GM18907 (cell line): ENCODE results near the gene CXCR3.
"Not testable (repeated sequence)": the region's sequence is repeated elsewhere in the genome, so short reads cannot be mapped to it uniquely, and the experiment has no call there.

Source experiments
- ATAC-seq: cut with Tn5 transposase; IDR thresholded peaks from one replicate; pipeline ENCODE4 v1.9.1; 2021; ENCODE audit warnings: mild to moderate bottlenecking, moderate library complexity; ENCODE audit not compliant: unreplicated experiment

Gene CXCR3

DNA sequence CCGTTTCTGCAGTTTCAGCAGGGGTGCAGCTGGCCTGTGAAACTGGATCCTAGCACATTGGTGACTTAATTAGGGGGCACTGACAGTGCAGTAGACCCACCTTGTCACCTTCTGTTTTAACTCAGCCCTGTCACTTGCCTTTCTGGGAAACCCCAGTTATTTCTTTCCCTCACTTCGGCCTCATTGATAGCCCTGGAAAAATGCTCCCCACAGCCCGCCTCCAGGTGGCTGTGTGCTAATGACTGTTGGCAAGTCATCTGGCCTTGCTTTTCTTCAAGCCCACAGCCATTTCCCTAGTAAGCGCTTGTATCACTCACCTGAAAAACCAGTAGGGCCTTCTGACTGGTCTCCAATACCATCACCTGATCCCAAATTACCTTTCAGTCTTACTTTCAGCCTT lies 3.3 kb downstream of the CXCR3 start:
- ATAC-seq = no peak

DNA sequence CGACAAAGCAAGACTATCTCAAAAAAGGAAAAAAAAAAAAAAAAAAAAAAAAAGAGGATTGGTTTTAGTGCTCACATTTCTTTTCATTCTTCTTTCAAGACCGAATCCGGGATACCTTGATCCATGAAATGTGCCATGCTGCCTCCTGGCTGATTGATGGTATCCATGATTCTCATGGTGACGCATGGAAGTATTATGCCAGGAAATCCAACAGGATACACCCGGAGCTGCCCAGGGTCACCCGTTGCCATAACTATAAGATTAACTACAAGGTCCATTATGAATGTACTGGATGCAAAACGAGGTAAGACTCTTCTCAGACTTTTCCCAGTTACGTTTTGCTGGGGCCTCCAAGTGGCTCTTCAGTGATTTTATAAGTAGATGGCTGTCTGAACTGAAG lies 6.1 kb downstream of the CXCR3 start:
- no peak for ATAC-seq

DNA sequence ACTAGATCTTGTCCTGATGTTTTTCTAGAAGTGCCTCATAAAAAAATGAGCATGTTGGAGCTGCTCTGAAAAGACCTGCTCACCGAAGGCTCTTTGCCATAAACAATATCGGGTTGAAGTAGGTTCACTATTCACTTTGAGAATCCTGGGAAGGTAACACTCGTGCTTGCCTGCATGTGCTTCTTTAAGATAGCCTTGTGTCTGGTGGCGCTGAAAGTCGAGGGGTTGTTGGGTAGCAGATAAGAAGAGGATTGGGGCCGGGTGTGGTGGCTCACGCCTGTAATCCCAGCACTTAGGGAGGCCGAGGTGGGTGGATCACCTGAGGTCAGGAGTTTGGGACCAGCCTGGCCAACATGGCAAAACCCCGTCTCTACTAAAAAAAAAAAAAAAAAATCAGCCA lies 6.6 kb downstream of the CXCR3 start:
- ATAC-seq = not testable (repeated sequence)

DNA sequence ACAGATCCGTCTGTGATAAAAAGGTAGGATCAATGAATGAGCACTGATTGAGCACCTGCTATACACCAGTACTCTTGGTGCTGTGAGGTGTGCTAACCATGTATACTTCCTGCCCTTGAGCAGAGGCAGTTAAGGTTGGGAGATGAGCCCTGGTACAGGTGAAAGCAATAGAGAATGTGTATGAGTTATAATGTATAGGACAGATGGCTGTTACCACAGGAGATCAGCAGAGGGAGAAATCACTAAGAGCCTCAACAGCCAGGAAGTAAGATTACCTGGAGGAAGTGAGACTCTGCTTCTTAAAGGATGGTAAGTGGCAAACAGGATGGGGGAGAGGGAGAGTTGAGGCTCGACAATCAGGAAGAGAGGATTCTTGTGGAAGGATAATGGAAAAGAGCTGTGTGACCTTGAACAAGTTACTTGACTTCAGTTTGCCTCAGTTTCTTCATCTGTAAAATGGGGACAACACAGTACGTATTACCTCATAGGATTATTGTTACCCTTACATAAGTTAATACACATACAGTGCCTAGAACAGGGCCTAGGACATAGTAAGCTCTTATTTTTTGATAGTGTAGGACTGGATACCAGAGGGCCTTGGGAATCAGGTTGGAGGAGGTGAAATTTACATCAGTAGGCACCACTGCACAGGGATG lies 9.1 kb downstream of the CXCR3 start:
- ATAC-seq = no peak

DNA sequence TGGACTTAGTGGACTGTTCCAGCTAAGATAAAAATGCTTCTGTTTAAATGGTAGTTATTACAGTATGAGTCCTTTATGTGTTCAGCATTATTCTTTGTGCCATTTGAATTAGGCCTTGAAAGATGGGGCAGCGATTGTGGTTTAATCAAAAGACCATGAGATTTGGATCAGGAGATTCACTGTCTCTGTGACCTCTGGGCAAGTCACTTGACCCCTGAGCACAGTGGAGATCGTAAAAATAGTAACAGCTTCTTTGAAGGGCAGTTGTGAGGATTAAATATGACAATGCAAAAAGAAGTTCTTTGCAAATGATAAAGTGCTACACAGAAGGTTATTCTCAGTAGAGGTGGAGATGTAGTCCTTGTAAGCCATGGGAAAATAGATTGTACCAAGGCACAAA lies 10.8 kb downstream of the CXCR3 start:
- ATAC-seq = no peak

DNA sequence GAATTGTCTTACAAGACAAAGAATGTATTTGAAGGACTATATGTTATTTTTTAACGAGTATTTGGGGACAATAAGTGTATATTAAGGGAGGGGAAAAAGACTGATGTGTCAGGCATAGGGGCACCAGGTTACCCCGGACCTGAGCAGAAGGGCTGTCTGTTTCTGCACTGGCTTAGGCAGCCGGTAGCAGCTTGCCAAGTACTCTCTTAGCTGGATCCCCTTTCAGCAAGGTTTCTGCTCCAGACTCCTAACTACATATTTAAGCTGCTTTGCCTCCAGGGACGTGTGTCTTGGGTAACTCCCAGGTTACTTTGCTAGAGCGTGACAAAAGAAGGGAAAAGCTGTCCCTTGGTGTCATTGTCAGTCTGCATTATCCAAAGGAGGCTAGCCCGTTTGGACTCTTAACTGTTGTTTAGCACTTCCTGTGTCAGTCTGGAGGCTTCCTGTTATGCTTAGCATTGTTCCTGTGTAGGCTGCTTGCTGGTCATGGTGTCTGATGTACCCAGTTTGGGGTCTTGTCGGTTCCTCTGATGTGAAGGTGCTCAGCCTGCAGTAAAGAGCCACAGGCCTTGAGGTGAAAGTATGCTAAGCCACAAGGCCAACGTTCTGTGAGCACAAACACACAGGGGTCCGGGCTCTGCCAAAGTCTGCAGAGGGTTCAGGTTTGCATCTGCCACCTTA lies 11.6 kb downstream of the CXCR3 start:
- ATAC-seq = no peak

DNA sequence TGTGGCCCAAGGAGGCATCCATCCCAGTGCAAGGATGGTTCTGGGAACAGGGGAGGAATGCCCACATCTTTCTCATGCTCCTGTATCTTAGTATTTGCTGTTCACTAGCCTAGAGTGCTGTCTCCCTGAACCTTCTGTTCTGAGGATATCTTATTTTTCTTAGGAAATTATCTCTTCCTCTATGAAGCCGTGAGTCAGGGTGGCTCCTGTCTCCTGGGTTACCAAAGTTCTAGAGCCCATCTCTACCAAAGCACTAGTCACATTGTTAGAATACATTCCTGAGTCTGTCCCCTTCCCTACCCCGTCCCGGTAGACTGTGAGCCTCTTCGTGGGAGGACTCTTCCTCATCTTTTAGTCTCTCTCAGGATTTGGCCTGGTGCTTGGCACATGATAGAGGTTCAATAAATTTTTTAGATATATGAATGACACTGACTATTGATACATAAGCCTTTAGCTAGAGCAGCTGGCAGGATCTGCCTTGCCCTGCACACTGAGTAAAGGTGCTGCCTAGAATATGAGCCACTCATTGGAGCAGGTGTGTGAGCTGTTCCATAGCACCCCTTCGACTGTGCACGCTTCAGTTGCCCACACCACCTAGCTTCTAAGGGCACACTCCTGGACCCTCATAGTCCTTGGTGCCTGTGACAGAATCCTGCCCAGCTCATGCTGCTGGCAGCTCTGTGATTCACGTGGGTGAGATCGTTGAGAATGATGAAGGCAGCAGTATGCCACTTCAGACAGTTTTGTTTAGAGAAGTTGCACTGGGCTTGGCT lies 13.3 kb downstream of the CXCR3 start:
- no peak for ATAC-seq

DNA sequence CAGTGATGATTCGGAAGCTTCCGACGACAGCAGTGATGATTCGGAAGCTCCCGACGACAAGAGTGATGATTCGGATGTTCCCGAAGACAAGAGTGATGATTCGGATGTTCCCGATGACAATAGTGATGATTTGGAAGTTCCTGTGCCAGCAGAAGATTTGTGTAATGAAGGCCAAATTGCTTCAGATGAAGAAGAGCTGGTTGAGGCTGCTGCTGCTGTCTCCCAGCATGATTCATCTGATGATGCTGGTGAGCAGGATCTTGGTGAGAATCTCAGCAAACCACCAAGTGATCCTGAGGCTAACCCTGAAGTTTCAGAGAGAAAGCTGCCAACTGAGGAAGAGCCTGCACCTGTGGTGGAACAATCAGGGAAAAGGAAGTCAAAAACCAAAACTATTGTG lies 14.2 kb downstream of the CXCR3 start:
- no peak for ATAC-seq

DNA sequence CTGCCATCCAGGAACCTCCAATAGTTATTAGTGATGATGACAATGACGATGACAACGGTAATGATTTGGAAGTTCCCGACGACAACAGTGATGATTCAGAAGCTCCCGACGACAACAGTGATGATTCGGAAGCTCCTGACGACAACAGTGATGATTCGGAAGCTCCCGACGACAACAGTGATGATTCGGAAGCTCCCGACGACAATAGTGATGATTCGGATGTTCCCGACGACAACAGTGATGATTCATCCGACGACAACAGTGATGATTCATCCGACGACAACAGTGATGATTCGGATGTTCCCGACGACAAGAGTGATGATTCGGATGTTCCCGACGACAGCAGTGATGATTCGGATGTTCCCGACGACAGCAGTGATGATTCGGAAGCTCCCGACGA lies 14.7 kb downstream of the CXCR3 start:
- no peak for ATAC-seq

DNA sequence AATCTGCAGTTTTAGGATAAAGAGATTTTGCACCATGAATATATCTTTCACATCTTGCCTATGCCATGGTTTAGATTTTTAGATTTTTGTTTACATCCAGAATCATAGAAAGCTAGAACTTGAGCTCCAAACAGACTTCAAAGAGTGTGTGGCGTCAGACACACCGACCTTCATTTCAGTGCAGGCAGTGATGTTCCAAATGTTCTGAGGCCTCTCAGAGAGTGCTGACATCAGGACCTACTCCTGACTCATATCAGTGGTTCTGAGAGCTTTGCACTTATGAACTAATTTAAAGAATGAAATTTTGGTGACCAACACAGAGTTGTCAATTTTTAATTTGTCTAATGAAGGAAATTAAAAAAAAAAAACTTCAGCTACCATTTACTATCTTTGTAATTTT lies 18.3 kb downstream of the CXCR3 start:
- ATAC-seq = no peak

DNA sequence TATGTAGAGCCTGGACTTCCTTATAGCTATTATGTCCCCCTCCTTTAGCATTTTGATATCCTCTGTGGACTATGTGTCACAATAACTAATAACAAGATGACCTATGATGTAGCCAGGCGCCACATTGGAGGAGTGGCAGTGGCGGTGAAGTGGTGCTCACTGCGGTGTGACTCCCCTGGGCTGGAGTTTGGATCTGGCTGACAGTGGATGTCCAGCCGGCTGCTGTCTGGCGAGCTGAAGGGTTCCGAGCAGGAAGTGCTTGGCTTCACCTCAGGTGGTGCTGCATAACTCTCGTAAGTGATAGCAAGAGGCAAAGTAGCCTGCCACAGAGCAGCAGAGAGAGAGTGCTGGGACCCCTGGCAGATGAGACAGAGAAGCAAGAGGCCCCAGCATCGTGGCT lies 25.1 kb downstream of the CXCR3 start:
- ATAC-seq = not testable (repeated sequence)

DNA sequence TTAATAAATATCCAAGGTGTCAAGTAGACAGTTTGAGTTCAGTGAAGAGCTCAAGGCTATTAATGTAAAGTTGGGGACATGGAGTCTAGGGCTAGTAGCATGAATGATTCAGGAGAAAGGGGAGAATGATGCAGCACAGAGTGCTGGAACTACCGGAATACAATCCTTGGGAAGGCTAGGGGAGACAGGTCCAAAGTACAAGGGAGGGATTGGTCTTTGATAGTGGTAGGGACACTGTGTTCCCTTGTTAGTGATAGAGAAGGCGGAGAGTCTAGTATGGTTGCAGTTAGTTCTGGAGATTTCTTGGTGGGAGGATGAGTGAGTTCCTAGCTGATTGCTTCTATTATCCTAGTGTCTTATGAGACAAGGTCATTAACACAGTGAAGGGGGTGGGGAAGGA lies 31.4 kb downstream of the CXCR3 start:
- no peak for ATAC-seq

DNA sequence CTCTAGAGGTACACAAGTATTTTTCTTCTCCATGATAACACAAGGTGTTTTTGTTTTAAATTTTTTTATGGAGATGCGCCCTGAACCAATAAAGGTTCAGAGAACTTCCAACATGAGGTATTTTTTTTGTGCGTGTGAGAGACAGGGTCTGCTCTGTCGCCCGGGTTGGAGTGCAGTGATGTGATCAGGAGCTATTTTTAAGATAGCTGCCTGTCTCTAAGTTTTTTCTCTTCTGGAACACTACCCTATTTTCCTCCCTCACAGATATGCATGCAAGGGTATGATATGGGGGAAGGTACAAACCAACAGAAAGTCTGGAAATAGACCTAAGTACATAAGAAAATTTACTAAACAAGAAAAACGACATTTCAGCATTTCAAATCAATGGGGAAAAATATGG lies 37.1 kb downstream of the CXCR3 start:
- no peak for ATAC-seq

DNA sequence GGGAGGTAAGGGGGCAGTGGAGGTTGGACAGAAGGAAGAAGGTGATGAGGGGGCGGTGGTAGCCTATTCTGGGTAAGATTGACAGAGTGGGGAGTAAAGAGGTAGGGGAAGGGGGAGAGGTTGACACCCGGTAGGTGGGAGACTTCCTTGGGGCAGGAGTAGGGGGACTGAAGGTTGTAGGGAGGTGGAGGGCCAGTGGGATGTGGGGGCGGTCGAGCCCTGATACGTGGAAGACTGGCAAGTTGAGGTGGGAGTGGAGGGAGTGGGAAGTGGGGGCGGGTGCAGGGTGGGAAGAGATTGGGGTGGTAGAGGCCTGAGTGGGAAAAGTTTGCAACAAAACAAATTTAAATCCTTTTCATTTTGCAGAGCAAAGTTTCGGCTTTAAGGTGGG lies 38.3 kb downstream of the CXCR3 start:
- no peak for ATAC-seq

DNA sequence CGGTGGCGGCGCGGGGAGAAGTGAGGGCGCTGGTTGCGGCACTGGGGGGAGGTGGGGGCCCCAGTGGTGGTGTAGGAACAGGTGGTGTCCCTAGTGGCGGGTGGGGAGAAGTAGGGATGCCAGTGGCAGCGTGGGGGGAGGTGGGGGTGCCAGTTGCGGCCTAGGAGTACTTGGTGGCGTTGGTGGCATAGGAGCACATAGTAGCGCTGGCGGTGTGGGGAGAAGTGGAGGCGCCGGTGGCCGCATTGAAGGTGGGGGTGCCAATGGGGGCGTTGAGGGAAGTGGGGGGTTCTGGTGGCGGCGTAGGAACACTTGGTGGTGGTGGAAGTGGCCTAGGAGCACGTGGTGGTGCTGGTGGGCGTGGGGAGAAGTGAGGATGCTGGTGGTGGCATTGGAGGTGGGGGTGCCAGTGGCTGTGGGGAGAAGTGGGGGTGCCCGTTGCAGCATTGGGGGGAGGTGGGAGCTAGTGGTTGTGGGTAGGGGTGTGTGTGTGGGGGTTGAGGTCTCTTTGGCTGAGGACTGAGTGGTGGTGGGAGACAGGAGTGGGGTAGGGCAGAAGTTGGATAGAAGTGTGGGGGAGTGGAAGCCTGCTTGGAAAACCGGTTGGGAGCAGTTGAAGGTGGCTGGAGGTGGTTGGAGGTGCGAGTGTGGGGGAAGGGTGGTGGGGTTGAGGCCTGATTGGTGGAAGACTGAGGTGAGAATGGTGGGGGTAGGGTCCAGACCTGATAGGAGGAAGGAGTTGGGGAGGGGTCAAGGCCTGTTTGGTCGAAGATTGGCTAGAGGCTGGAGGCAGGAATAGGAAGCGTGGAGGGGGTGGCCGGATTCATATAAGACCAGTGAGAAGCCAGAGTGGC lies 38.9 kb downstream of the CXCR3 start:
- ATAC-seq = no peak

DNA sequence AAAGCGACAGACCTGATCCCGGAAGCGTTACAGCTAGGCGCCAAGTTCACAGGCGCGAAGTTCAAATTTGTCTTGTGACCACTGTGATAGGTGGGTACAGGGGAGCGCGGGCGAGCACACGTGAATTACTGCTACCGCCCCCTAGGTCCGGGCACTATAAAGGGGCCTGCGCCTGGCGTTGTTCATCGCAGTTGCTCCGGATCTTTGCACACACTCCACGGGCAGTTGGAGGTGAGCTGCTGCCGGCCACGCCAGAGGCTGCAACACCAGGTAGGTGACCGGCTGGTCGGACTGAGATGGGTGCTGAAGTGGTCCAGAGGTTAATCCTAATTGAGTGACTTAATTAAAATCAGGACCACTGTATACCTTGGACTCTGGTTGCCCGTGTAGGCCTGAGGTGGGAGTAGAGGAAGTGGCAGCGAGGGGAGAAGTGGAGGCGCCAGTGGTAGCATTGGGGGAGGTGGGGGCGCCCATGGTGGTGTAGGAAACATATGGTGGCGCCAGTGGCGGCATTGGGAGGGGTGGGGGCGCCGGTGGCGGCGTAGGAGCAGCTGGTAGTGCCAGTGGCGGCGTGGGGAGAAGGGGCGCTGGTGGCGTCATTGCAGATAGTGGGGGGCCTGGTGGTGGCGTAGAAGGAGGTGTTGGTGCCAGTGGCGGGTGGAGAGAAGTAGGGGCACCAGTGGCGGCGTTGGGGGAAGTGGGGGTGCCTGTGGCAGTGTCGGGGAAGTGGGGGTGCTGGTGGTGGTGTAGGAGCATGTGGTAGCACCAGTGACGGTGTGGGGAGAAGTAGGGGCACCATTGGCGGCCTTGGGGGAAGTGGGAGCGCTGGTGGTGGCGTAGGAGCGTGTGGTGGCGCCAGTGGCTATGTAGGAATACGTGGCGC lies 39.8 kb downstream of the CXCR3 start, which contains the start of gene GCNA:
Gene GCNA, plus strand, starts transcription at position 185 of the 883 bp plus-strand sequence. CDS start 2,385 bp downstream, outside the sequence.
- ATAC-seq = no peak

DNA sequence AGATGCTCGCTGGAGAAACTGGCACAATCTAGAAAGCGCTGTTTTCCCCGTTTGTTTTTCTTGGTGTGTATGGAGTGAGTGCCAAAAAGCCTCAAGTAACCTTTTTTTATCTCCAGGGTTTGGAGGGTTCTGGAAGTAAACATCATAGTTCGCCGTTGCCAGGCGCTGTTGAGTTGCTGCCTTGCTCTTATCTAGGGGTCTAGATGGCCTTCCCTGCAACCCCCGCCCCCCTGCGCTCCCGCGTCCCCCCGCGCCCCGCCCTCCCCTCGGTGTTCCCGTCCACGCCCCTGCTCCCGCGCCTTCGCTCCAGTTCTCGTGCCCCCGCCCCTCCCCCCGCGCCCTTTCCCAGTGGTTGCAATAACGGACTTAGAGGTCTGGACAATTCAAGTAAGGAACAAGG lies 40.6 kb downstream of the CXCR3 start:
- no peak for ATAC-seq

DNA sequence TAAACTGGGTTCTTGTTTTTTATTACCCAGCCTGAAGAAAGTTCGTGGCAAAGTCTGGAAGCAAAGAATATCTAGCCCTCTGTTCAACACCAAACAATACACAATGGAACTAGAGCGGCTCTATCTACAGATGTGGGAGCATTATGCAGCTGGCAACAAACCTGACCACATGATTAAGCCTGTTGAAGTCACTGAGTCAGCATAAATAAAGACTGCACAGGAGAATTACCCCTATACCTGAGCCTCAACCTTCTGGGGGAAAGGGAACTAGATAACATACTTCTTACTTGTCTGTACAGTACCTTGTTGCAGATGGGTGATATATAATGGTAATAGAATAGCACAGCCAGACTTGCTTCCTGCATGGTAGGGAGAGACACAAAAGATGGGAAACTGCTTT lies 44.7 kb downstream of the CXCR3 start:
- no peak for ATAC-seq

DNA sequence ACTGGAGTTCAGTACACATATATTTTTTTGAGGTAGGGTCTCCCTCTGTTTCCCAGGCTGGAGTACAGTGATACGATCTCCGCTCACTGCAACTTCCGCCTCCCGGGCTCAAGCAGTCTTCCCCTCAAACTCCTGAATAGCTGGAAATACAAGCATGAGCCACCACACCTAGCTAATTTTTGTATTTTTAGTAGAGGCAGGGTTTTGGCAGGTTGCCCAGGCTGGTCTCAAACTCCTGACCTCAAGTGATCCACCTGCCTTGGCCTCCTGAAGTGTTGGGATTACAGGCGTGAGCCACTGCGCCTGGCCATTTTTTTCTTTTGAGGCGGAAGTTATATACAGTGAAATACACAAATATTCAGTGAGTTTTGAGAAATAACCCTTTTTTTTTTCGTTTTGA lies 46.9 kb downstream of the CXCR3 start:
- ATAC-seq = not testable (repeated sequence)
